IMR-90 (cell line): ENCODE measurements around the gene ETV6. TPM values are rescaled to one million over a fixed set of nuclear protein-coding genes. Genes with fewer than 3 reads are reported as not detected.

Source experiments
- ATAC-seq: fragments of 200-7000 bp; cut with Tn5 transposase; 2 replicates; pipeline ENCODE4 v1.9.1; 2020; ENCODE audit warnings: low read depth, mild to moderate bottlenecking, moderate library complexity
- BruUV-seq: library from RNA; stranded (reverse); fragments of 400-500 nt; replicated peaks from 2 replicates; lab custom pipeline; 2021; lab: Mats Ljungman, UMichigan
- CTCF ChIA-PET: fragments of 300-600 bp; formaldehyde crosslinking; extraction: SDS; loops from one replicate; lab custom pipeline; 2021; ENCODE audit warnings: antibody characterized with exemption; lab: Yijun Ruan, JAX
- POLR2A ChIA-PET: fragments of 300-600 bp; sonication (Branson Sonifier 250); formaldehyde crosslinking; loops from one replicate; lab custom pipeline; 2022; ENCODE audit warnings: antibody characterized with exemption; ENCODE audit not compliant: unreplicated experiment; lab: Charles Lee
- DNase-seq: peaks from one replicate; pipeline ENCODE4 v3.0.0; 2013
- H2AFZ ChIP-seq: replicated peaks from 2 replicates; pipeline ENCODE3; 2013; ENCODE audit warnings: low read length, mild to moderate bottlenecking; ENCODE audit not compliant: poor library complexity
- H2AK5ac ChIP-seq: 2 replicates; pipeline ENCODE4 v1.6.1; 2013; ENCODE audit warnings: low read depth, low read length, inconsistent platforms
- H2AK9ac ChIP-seq: replicated peaks from 2 replicates; pipeline ENCODE3; 2013; ENCODE audit warnings: mild to moderate bottlenecking, low read depth, low read length, moderate library complexity; ENCODE audit not compliant: poor library complexity
- H2BK120ac ChIP-seq: 2 replicates; pipeline ENCODE4 v1.6.1; 2013; ENCODE audit warnings: low read depth, low read length, inconsistent platforms
- H2BK15ac ChIP-seq: 3 replicates; pipeline ENCODE4 v1.6.1; 2013; ENCODE audit warnings: low read depth, low read length, inconsistent platforms
- H2BK20ac ChIP-seq: 2 replicates; pipeline ENCODE4 v1.6.1; 2013; ENCODE audit warnings: low read depth, mild to moderate bottlenecking, inconsistent platforms, low read length, moderate library complexity
- H2BK5ac ChIP-seq: 2 replicates; pipeline ENCODE4 v1.6.1; 2013; ENCODE audit warnings: mild to moderate bottlenecking, low read depth, low read length, inconsistent platforms; ENCODE audit not compliant: poor library complexity, severe bottlenecking
- H3K14ac ChIP-seq: replicated peaks from 2 replicates; pipeline ENCODE4 v1.6.1; 2013; ENCODE audit warnings: low read depth, low read length, inconsistent platforms
- H3K18ac ChIP-seq: 2 replicates; pipeline ENCODE4 v1.6.1; 2013; ENCODE audit warnings: low read depth, low read length, control low read depth
- H3K23ac ChIP-seq: 2 replicates; pipeline ENCODE4 v1.6.1; 2013; ENCODE audit warnings: low read depth, low read length, inconsistent platforms
- H3K27ac ChIP-seq: 2 replicates; pipeline ENCODE4 v1.5.1; 2013; ENCODE audit warnings: mild to moderate bottlenecking, control low read depth, low read length; ENCODE audit not compliant: insufficient read depth
- H3K27me3 ChIP-seq: 2 replicates; pipeline ENCODE4 v1.6.1; 2013; ENCODE audit warnings: low read length; ENCODE audit not compliant: control insufficient read depth, insufficient read depth
- H3K36me3 ChIP-seq: 2 replicates; pipeline ENCODE4 v1.6.1; 2013; ENCODE audit warnings: low read length, mixed read lengths; ENCODE audit not compliant: control insufficient read depth, insufficient read depth
- H3K4ac ChIP-seq: 2 replicates; pipeline ENCODE4 v1.6.1; 2013; ENCODE audit warnings: low read depth, low read length, inconsistent platforms
- H3K4me1 ChIP-seq: 2 replicates; pipeline ENCODE4 v1.6.1; 2013; ENCODE audit warnings: low read length, mixed read lengths; ENCODE audit not compliant: control insufficient read depth, insufficient read depth
- H3K4me2 ChIP-seq: 2 replicates; pipeline ENCODE4 v1.6.1; 2013; ENCODE audit warnings: low read depth, mild to moderate bottlenecking, control low read depth, low read length, moderate library complexity
- H3K4me3 ChIP-seq: 2 replicates; pipeline ENCODE4 v1.5.1; 2013; ENCODE audit warnings: low read depth, mild to moderate bottlenecking, control low read depth, low read length, moderate library complexity; ENCODE audit not compliant: insufficient read depth
- H3K56ac ChIP-seq: 2 replicates; pipeline ENCODE4 v1.6.1; 2013; ENCODE audit warnings: low read length, inconsistent platforms; ENCODE audit not compliant: insufficient read depth; ENCODE audit errors: extremely low read depth
- H3K79me1 ChIP-seq, 2 experiments: 2 replicates each; pipeline ENCODE4 v1.6.1; 2013; ENCODE audit warnings: low read length in 2 of 2, inconsistent platforms in 1 of 2, low read depth in 1 of 2
- H3K9ac ChIP-seq: 2 replicates; pipeline ENCODE4 v1.6.1; 2013; ENCODE audit warnings: low read depth, low read length, control low read depth
- H3K9me1 ChIP-seq: 2 replicates; pipeline ENCODE4 v1.6.1; 2013; ENCODE audit warnings: low read length, inconsistent platforms; ENCODE audit not compliant: insufficient read depth
- H3K9me3 ChIP-seq: 2 replicates; pipeline ENCODE4 v1.6.1; 2013; ENCODE audit warnings: low read length; ENCODE audit not compliant: control insufficient read depth, insufficient read depth
- H4K20me1 ChIP-seq: 2 replicates; pipeline ENCODE4 v1.6.1; 2013; ENCODE audit warnings: low read length, inconsistent platforms; ENCODE audit not compliant: insufficient read depth
- H4K5ac ChIP-seq: 2 replicates; pipeline ENCODE4 v1.6.1; 2013; ENCODE audit warnings: mild to moderate bottlenecking, low read depth, low read length, control low read depth
- H4K8ac ChIP-seq, 2 experiments: 2 replicates each; pipeline ENCODE4 v1.6.1; 2013; ENCODE audit warnings: low read depth in 2 of 2, low read length in 2 of 2, control low read depth in 1 of 2, inconsistent platforms in 1 of 2
- H4K91ac ChIP-seq: 2 replicates; pipeline ENCODE4 v1.6.1; 2013; ENCODE audit warnings: low read depth, low read length, inconsistent platforms; ENCODE audit not compliant: insufficient read depth
- CHD1 ChIP-seq: IDR thresholded peaks from 2 replicates; pipeline ENCODE4 v1.6.1; 2012; ENCODE audit warnings: low read depth, low read length, improper control_type of control experiment
- MAZ ChIP-seq: IDR thresholded peaks from 2 replicates; pipeline ENCODE4 v1.6.1; 2012; ENCODE audit warnings: low read depth, mild to moderate bottlenecking, low read length, improper control_type of control experiment, moderate library complexity, borderline replicate concordance
- MXI1 ChIP-seq: IDR thresholded peaks from 2 replicates; pipeline ENCODE4 v1.6.1; 2012; ENCODE audit warnings: low read depth, mild to moderate bottlenecking, low read length, moderate library complexity, borderline replicate concordance
- POLR2A ChIP-seq: IDR thresholded peaks from 2 replicates; pipeline ENCODE4 v1.6.1; 2012; ENCODE audit warnings: mild to moderate bottlenecking, low read depth, low read length
- RAD21 ChIP-seq: IDR thresholded peaks from 2 replicates; pipeline ENCODE4 v1.6.1; 2012; ENCODE audit warnings: low read length, improper control_type of control experiment
- RCOR1 ChIP-seq: IDR thresholded peaks from 2 replicates; pipeline ENCODE4 v1.6.1; 2012; ENCODE audit warnings: mild to moderate bottlenecking, low read length, improper control_type of control experiment; ENCODE audit not compliant: insufficient replicate concordance
- RFX5 ChIP-seq: IDR thresholded peaks from 2 replicates; pipeline ENCODE4 v1.8.0; 2012; ENCODE audit warnings: low read depth, mild to moderate bottlenecking, low read length, moderate library complexity
- SMC3 ChIP-seq: fragments of 150-350 bp; IDR thresholded peaks from 2 replicates; pipeline ENCODE4 v1.6.1; 2016; ENCODE audit warnings: low read depth, mild to moderate bottlenecking, antibody characterized with exemption, low read length, moderate library complexity
- WGBS, 2 experiments: methylation state at CpG; one replicate each; pipeline versions ENCODE4 v1.1.5 to v1.1.7; 2013; ENCODE audit warnings: missing lambda C conversion rate in 2 of 2; ENCODE audit not compliant: insufficient read length in 1 of 2; ENCODE audit errors: extremely low coverage in 2 of 2; 5-methylcytosine and 5-hydroxymethylcytosine counted together
- dilution Hi-C: fragments of 300-500 bp; cut with HindIII; formaldehyde crosslinking; loops from one replicate; pipeline ENCODE4 v1.14.3; 2018; ENCODE audit warnings: low sequenced_read_pairs; ENCODE audit not compliant: unreplicated experiment
- in situ Hi-C: fragments of 300-500 bp; cut with MboI; formaldehyde crosslinking; loops from 3 replicates; pipeline ENCODE4 v1.14.3; 2019; ENCODE audit warnings: low sequenced_read_pairs, inconsistent platforms, mixed read lengths
- intact Hi-C: fragments of 100-400 bp; cut with micrococcal nuclease; formaldehyde crosslinking; loops from 2 replicates; pipeline ENCODE4 v1.10.0; 2022
- polyA plus RNA-seq, 3 experiments: library from polyadenylated mRNA; depleted of rRNA; stranded (reverse); fragments of >200 nt; gene quantifications; 2 replicates each; pipeline ENCODE4 v1.2.3, GENCODE V29; 2012; ENCODE audit warnings: low replicate concordance in 1 of 3
- total RNA-seq: library from RNA; depleted of rRNA; stranded (reverse); fragments of >200 nt; gene quantifications from 2 replicates; pipeline ENCODE4 v1.2.3, GENCODE V29; 2012

Gene ETV6
- total and polyA plus RNA-seq, 2 of the 4 experiments (the other 2 are of a cell fraction), result 8.4 to 9.9 TPM

GRCh38 chr12:11738450-11738849 lies 89.0 kb downstream of the ETV6 start:
- H2AK9ac ChIP-seq, result no peak overlapping the region
- DNase-seq, result no peak
- H2BK5ac ChIP-seq, result no peak overlapping the region
- no peak overlapping the region for H4K5ac ChIP-seq
- intact Hi-C loops (no loop called here), dilution Hi-C loops (no loop called here), in situ Hi-C loops (no loop called here)
- no peaks in the 10 kb centered on the region for H3K36me3 ChIP-seq
- H3K18ac ChIP-seq, result no peak overlapping the region
- H3K4ac ChIP-seq, result no peak overlapping the region
- no peak overlapping the region for H2AK5ac ChIP-seq
- H3K4me3 ChIP-seq, result no peak overlapping the region
- H3K79me1 ChIP-seq, result peaks cover 39 to 77% of the 10 kb centered on the region in 2 experiments
- no peak overlapping the region for H2AFZ ChIP-seq
- ChIA-PET CTCF (no interaction called here), POLR2A (no interaction called here)
- no peak for ATAC-seq
- H2BK15ac ChIP-seq, result no peak overlapping the region
- no peak overlapping the region for H3K27ac ChIP-seq
- no TSS peak for BruUV-seq
- H4K8ac ChIP-seq, result no peak overlapping the region
- TF ChIP-seq RFX5, result no peak
- no peak for TF ChIP-seq CHD1
- TF ChIP-seq POLR2A, result no peak
- no peak for TF ChIP-seq MXI1
- TF ChIP-seq RAD21, result no peak
- no peak for TF ChIP-seq RCOR1
- TF ChIP-seq SMC3, result no peak
- no peak for TF ChIP-seq MAZ
- no peak overlapping the region for H3K9ac ChIP-seq
- no peak overlapping the region for H2BK120ac ChIP-seq
- no peak overlapping the region for H2BK20ac ChIP-seq
- H3K4me1 ChIP-seq, result peaks cover 4% of the 10 kb centered on the region
- H3K4me2 ChIP-seq, result no peak overlapping the region
- H4K20me1 ChIP-seq, result peaks cover 24% of the 10 kb centered on the region; the same call in 1 of the 2 replicates
- H3K27me3 ChIP-seq, result no peaks in the 10 kb centered on the region
- 90% methylated on average over 2 of the region's 6 CpGs; no CpG with 5 or more reads in 1 of the 2 experiments for WGBS, 2 experiments
- no peak overlapping the region for H3K23ac ChIP-seq
- H3K14ac ChIP-seq, result no peak overlapping the region
- H3K9me1 ChIP-seq, result peaks cover 10% of the 10 kb centered on the region
- no peak overlapping the region for H3K56ac ChIP-seq
- H4K91ac ChIP-seq, result no peak overlapping the region
- no peaks in the 10 kb centered on the region for H3K9me3 ChIP-seq
